Left hindlimb (tissue), 1 donor: ENCODE data around the gene TPX2.

ENCODE experiments used
- DNase-seq: peaks from one replicate; pipeline ENCODE4 v3.0.0-alpha.2; 2018

Gene TPX2

DNA sequence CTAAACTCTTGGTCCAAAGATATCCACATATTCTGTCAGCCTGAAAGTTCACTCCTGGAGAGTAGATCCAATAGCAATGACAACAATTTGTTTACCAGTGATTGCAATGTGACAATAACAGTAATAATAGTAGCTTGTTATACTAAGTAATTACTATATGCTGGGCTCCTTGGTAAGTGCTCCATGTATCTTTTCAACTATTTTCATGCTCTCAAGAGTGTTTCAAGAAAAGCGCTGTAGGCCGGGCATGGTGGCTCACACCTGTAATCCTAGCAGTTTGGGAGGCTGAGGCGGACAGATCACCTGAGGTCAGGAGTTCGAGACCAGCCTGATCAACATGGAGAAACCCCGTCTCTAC is 31.9 kb upstream of the TPX2 start:
- DNase-seq = no peak

DNA sequence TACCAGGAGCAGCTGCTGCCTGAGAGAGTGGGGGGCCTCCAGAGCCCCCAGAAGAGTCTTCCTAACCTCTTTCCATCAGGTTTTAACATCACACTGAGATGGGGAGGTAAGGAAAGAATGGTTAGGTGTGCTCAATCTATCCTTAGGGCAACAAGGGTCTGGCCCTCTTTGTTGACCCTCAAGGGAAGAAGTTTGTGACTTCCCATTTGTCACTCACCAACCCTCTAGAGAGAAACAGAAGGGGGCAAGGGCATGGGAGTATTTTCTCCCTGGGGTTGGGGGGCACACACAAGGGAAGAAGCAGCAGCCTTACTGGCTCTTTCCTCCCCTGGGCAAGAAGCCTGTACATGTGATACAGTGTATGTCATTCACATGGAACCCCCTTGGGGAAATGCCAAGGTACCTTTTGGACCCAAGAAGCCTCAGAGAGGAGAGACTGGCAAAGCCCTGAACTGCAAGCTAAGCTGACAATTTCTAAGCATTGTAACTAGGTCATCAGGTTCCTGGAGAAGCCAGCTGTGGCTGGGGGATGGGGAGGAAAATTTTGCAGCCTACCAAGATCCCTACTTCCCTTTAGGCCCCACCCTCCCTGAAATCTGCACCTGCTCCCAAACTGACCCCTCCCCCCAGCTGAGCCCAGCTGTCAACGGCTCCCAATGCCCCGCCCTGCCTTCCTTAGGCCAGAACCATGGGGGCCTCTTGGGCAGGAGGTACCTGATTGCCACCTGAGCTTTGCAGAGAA is 30.9 kb upstream of the TPX2 start:
- peak; percentile 65 for DNase-seq

DNA sequence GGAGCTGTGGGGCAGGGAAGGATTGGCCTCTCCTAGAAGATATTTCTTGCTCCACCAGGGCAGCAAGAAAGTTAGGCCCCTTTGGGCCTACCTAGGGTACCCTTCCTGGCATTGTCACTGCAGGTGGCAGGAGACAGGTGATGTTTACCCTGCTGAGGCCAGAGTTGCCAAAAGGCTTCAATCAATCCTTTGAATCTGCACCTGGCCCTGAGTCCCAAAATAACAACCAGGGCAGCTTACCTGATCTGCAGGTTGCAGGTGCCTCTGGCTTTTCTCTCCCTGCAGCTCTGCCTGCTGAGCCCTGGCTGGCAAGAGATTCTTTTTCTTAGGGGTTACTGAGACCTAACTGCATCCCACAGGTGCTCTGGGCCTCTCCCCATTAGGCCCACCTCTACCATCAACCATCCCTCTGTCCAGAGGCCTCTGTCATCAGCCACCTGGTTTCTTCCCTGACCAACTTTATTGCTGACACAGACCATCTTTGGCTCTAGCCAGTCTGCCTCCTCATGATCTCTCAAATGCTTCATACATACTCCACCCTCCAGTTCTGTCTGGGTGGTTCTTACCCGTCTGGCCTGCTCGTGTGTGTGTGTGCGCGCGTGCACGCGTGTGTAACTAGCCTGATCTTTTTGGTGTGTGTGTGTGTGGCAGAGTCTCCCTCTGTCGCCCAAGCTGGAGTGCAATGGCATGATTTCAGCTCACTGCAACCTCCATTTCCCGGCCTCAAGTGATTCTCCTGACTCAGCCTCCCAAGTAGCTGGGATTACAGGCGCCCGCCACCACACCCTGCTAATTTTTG is 30.2 kb upstream of the TPX2 start:
- DNase-seq = no peak

DNA sequence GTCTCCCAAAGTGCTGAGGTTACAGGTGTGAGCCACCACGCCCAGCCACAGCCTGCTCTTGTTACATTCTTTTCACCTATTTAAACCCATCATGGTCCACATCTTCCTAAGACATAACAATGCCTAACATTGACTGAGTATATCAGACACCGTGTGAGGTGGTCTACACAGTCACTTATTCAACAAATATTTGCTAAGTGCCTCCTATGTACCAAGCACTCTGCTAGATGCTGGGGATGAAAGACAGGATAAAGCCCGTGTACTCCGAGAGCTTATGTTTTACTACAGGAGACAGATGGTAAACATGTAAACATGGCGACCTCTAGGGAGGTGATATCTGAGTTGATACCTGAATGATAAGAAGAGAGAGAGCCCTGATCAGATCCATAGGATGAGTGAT is 29.2 kb upstream of the TPX2 start:
- no peak for DNase-seq

DNA sequence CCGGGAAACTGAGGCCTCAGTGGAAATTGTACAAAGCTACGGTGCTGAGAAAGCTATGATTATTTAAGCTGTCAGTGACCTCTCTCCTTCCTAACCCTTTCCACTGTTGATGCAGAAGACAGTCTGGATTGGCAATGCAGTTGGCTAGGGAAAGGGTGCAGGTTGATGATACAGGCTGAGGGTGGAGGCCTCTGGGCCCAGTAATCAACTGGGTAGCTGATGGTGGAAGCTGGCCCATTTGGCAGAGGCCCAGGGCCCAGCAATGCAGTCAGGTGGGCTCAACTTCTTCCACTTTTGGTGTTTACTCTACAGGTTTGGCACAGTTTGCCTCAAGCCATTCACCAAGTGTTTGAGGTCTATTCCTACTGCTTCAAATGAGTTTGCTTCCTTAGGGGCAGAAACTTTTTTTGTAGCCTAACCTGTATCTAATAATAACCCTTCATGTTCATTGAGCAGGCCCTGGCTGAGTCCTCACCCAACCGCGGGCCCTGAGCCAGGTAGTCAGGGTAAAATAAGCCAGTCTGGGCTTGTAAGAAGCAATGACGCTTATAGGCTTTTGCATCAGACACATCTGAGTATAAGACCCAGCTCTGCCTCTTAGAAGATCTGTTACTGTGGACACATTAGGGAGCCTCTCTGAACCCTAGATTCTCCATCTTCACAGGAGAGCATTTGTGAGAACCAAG is 28.5 kb upstream of the TPX2 start:
- DNase-seq = no peak

DNA sequence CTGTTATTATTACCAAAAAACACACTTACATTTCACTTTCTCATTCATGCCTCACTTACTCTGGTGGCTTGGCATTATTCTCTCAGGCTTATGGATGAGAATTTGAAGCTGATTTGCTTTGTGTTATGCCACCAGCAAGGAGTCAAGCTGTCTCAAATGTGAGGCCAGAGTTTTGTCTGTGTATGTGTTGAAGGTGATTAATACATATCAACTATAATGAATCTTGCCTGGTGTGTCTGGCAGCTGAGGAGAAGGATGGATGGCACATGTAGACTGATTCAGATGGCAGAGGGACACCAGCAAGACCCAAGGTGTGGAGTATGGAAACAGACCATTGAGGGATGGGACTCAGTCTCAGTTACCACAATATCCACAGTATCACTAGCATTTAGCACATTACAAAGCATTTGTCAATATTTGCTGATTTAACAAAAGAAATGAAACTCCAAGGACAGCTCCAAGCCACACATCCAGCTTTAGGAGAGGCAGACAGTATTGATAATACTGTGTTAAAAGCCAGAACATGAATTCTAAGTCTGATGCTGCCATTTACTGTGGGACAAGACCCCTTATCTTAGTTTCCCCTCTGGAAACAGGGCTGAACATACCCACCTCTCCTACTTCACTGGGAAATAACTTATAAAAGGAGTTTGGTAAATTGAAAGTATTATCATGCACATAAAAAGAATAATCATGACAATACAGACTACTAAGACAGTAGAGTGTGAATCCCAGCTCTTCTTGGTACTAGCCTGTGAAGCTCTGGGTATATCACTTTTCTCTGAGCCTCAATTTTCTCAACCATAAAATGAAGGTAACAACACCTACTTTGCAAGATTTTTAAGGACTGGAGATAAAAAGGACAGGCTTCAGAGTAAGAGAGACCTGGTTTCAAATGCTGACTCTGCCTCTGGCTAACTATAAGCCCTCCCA is 27.6 kb upstream of the TPX2 start:
- DNase-seq = no peak

DNA sequence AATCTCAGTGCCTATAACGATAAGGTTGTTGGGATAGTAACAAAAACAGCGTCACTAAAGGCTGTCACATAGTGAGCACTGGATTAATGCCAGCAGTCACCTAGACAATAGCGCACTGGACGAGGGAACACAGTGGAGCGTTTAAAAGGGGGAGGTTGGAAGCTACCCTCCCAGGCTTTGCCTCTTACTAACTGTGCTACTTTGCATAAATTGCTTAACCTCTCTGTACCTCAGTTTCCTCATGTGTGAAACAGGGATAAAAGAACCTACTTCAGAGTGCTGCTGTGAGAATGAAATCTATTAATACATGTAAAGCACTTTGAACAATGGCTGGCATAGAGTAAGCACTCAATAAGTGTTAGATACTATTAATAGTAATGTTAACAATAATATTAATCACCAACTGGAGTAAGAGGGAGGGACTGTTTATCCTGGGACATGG is 27.0 kb upstream of the TPX2 start:
- no peak for DNase-seq

DNA sequence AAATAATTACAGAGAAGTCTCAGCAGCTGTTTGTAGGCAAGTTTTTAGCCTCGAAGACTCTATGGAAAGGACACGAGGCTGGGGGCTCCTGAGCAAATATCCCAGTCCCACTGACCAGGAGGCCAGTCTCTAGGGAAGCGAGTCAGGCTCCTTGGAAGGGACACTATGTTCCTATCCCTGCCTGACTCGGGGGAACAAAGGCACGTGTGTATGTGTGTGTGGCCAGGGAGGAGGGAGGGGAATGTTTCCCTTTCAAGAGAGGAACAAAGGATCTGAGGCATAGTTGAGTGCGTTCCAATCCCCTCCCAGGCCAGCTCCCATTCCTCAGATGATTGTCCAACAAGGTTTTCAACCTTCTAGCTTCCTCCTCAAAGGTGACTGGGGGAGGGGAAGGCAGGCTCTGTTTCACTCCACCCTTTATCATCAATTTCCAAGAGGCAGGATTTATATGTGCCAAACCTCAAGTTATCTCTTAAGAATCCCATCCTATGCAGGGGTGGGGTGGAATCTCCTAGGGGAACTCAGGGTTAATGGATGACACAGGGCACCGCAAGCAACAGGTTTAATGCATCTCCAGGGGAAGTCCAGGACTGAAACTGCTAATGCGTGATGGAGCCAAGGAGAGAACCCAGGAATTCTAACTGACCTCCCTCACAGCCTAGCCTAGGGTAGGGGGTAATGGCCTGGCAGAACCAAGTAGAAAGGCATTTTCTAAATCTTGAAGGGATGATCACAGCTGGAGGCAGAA is 26.4 kb upstream of the TPX2 start:
- DNase-seq = peak; percentile 65

DNA sequence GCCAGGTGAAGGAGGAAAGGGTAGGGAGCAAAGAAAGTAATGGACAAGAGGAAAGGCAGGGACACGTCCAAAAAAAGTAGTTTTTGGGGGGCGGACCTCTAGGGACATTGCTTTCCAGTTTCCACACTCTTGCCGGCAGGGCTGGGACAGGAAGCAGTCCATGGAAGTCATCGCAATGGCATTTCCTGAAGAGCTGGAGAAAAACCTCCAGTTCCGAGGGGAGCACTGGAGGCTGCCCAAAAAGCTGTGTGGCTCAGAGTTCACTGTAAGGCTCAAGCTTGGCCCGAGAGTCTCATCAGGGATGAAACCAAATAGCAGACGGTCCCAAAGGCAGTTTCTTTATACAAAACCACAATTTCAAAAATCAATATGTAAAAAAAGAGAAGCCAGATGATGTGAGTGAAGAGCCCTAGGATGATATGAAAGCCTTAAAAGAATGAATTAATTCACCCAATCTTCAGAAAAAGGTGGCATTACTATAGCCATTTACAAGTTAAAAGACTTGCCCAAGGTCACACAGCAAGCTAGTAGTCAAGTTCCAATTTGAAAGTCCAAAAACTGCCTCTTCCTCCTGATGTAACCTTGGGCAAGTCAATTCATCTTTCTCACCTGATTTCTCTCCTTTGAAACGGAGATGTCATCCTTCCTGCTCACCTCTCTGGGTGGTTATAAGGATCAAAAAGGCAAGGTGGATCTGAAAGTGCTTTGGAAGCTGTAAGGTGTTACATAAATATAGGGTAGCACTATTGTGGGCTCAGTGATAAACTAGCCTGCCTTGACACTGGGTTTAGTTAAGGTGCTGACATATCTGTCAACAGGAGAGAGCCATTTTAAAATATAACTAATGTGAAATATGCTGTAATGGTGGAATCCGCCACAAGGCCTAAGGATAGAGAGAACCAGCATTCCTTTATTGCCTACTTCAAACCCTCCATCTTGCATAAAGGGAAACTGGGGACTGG is 25.5 kb upstream of the TPX2 start:
- DNase-seq = peak; percentile 80

DNA sequence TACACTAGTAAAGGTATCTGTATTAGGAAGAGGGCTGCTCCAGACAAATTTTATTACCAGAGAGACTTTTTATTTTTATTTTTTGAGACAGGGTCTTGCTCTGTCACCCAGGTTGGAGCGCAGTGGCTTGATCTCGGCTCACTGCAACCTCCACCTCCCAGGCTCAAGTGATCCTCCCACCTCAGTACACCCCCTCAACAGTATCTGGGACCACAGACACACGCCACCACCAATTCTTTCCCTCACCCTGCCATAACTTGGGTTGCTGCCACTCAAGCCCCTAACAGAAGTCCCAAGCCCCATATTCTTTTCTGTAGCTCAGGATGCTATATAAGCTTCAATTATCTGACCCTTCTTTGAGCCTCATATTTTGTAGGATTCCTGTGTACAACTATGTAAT is 23.3 kb upstream of the TPX2 start:
- DNase-seq = no peak

DNA sequence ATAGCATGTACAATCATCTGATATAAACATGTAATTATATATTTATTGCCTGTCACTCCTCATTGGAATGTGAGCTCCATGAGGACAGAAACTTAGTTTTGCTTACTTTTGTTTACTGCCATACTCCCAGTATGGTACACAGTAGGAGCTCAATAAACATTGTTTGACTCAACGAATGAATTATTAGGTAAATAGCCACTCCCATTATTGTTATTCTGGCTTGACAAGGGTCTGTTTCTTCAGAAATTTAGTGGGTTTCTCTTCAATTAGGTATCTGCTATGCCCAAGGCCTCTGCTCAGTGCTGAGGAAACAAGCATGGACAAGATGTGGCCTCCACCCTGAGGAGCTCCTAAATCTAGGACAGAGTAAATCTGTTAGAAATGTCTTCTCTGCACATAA is 22.7 kb upstream of the TPX2 start:
- DNase-seq = no peak

DNA sequence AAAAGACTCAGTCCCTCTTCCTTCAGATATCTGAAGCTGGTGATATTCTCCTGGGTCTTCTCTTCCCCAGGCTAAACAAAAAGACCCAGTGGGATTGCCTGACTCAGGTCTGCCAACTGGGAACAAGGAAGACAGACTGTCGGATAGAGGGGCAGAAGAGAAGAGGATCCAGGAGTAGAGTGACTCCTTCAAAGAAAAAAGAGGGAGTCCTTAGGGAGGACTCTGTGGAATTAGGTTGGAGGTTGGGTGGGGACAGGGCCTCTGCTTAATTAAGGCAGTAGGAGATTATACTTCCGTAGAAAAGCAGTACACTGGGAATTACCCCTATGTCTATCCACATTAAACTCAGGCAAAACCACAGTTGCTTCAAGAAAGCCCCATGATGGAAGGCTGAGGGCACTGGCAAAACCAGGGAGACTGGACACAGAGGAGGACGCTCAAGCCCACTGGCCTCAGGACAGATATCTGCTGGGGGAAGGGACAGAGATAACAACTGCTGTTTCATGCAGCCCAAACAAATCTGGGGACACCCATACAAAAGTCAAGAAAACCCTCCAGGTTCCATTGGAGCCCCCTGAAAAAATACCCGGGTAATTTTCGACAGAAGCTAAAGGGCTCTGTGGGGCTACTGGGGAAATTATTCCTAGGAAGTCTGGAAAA is 22.1 kb upstream of the TPX2 start:
- no peak for DNase-seq

DNA sequence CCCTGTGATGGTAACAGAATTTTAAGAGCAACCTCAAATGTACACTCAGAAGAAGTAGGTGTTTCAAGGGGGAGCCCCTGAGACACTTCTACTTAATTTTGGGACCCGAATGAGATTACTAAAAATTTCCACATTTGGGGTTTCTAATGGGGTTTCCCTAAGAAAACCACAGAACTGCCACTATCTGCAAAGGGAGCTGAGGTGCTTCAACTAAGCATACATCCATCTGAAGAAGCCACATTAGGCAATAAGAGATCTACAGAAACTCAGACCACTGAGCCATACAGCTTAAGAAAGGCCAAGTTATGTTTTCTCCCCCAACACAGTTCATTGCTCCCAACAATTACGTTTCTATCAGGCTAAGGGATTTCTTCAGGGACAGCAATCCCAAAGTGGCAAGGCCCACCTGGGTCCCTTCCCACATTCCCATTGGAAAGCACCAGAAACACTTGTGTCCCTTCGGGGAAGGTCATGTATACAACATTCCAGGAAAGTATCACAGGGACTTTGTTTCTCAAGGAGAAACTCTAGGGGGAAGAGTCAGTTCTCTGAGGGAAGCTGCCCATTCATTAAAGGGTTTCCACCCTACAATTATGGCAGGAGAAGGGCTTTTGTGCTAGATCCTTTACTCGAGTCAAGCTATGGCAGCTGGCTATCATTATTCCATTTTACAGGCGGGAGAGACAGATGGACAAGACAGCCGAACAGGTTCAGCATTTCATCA is 21.4 kb upstream of the TPX2 start:
- no peak for DNase-seq

DNA sequence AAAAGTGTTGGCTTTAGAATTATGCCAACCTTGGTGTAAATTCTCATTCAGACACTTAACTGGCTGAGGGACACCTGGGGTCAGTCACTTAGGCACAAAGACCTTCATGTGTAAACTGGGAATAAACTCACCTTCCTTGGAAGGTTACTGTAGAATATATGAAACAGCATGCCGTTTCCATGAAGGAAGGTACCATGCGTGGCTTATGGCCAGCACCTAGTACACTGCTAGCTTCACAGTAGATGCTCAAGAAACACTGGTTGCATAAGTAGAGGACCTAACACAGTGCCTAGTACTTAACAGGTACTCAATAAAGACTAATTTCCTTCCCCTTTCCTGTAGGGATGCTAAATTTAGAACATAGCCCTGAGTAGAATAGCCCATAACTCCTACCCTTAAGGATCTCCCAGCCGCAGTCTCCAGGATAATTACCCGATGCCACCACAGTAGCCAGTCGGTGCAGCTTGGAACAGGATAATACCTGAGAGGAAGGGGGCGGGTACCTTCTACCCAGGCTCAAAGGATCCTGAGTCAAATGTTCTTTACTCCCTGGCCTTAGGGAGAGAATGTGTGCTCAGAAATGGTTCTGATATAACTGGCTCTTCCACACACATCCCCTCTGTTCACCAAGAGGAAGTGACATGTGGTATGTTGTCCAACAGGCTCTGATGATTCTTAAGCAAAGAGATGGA is 20.0 kb upstream of the TPX2 start:
- no peak for DNase-seq

DNA sequence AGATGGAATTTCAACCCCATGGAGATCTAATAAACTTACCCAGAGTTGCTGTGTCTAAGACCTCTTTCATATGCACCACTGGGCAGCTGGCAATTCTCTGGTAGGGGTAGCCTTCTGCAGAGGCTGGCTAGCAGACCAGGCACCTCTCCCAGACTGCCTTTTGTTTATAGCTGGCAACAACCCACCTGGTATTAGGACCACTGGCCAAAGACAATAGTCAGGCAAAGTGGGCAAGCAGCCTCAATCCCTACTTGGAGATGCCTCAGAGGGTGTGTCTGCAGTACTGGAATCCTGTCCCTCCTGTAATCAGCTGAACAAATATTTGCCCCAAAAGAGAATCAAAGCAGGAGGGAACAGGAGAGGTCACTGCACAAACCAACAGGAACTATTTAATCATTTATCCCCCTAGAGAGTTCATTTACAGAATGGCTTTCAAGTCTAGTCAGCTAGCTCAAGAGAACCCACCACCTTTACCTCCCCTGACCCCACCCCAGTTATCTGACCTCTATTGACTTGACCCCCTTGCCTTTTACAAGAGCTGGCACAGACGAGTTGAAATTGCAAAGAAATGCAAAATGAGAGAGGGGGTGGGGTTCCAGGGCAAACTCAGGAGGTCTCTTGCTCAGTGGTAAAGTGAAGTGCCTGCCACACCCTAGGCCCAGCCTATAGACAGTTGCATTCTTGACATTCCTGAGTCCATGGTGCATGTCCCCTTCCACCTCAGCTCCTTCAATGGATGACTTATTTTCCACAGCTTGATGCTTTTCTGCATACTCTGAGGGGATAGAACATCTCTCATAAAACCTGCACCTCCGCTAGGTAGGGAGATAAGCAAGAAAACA is 19.2 kb upstream of the TPX2 start:
- DNase-seq = no peak

DNA sequence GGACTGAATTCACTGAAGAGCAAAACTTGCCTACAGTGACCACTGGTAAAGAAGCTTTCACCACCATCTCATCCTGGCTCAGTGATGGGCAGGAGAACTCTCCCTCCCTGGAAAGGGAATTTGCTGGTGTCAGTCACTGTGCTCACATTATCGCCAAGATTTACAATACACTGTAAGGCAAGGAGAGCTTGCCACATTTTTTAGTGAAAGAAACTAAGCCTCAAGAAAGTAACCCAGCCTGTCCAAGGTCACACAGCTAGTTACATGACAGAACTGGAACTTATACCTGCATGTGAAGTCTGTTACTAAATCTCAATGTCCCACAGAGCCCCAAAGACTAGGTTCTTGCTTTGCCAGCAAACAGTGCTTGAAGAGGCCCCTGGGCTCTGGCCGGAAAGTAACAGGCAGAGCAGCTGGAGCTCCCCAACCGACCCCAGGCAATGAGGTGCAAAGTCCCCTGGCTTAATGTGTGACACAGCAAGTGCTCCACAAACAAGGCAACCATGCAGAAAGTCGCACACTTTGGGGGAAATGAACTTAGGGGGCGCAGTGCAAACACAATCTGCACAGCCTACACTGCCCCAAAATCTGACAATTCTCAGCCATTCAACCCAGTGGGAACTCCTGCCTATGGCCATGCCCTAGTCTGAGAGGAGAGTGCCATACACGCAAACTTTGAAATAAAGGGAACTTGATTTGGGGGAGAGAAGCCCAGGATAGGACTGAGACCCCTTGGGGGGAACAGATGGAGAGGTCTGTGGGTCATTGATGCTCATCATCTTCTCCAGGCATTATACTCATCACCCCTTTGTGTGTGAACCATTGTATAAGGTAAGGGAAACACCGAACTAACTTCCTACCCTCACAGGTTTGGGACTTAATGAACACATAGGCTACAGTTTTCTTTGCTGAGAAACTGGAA is 18.3 kb upstream of the TPX2 start:
- no peak for DNase-seq
